ENCODE data around the gene XAF1.
"Not testable (repeated sequence)": the region's sequence is repeated elsewhere in the genome, so short reads cannot be mapped to it uniquely, and the experiment has no call there.

Gene XAF1, protein sequence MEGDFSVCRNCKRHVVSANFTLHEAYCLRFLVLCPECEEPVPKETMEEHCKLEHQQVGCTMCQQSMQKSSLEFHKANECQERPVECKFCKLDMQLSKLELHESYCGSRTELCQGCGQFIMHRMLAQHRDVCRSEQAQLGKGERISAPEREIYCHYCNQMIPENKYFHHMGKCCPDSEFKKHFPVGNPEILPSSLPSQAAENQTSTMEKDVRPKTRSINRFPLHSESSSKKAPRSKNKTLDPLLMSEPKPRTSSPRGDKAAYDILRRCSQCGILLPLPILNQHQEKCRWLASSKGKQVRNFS

GRCh38 chr17:6755731-6756184 is at the start of gene XAF1:
XAF1 (plus strand) TSS chr17:6756046; CDS start chr17:6756079, 33 bp downstream.
- DNase-seq (ENCODE audit: low read depth in 2 of 2), result no peak

DNA sequence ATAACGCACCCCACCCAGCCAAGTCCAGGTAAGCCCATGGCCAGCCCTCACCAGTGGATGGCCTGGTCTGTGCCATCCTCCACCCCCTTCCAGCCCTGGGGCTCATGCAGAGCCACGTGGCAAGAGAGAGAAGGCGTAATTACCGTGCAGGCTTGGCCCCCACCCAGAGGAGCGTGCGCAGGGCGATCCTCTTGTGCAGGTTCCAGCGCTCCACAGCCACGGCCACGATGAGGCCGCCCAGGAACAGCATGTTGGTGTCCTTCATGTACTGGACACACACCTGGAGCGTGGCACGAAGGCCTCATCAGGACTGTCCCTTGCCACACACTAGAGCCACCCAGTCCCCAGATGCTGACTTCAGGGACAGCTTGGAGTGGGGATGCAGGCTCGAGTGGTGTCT is 49.3 kb upstream of the XAF1 start:
- DNase-seq (ENCODE audit: low read depth in 2 of 2), result no peak

DNA sequence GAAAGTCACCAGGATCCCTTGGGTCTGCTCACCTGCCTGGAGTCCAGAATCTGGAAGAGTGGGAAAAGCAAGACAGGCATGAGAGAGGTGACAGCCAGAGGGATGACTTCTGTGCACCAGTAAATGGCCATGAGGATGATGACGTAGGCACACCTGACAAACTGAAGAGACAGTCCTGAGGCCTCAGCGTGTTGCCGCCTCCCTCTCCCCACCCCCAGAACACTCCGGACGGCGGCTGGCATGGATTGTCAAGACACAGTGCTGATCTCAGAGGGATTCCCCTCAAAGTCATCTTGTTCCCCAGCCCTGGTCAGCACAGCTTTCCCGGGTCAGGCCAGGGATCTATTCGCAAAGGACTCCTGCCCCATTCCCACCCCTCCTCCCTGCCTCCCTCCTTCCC is 48.9 kb upstream of the XAF1 start:
- no peak for DNase-seq (ENCODE audit: low read depth in 2 of 2)

- DNase-seq (ENCODE audit: low read depth in 2 of 2), result no peak
Measured at GRCh38 chr17:6708357-6708961, 47.4 kb upstream of the XAF1 start.

DNA sequence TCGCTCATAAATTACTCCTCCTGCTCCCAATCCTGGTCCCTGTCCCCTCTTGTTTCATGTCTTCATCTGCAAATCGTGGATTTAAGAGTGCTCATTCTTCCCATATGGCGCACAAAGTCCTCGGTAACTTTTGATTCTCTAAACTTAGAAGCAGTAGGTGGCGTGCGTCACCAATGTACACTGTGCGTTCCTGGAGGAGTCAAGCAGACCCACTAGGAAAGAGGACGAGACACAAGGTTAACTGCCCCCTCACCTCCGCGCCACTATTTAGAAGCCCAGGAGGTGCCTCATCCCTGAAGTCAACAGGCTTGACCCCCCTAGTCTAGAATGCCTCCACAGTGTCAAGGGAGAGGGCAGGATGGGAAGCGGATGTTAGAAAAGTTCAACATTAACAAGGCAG is 45.5 kb upstream of the XAF1 start:
- no peak for DNase-seq (ENCODE audit: low read depth in 2 of 2)

DNA sequence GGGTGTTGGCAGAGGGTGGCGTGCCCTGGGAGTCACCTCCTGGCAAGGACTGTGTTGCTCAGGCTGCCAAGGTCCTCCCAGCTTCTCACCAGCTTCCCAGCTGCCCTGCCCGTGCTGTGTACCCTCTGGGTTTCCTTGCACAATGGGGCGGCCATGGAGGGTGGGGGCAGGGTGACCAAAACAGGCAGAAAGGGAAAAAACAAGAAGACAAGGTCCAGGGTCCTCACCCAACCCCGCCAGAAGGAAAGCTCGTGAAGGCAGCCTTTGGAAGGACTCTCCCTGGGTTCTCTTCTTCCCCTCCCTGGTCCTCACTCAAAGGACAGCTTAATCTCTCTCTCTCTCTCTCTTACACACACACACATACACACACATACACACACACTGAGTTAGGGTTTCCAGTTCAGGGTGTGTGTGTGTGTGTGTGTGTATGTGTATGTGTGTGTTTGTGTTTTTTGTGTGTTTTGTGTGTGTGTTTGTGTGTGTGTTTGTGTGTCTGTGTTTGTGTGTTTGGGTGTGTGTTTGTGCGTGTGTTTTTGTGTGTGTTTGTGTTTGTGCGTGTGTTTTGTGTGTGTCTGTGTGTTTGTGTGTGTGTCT is 44.7 kb upstream of the XAF1 start:
- DNase-seq (ENCODE audit: low read depth in 2 of 2), result no peak

- no peak for DNase-seq (ENCODE audit: low read depth in 2 of 2)
Measured at GRCh38 chr17:6711681-6712057, 44.2 kb upstream of the XAF1 start.

GRCh38 chr17:6712058-6712853 is 43.6 kb upstream of the XAF1 start:
- DNase-seq (ENCODE audit: low read depth in 2 of 2), result peak in 1 of 2 experiments; percentile 4

GRCh38 chr17:6712854-6713129 is 43.1 kb upstream of the XAF1 start:
- no peak for DNase-seq (ENCODE audit: low read depth in 2 of 2)

GRCh38 chr17:6713130-6713917 is 42.5 kb upstream of the XAF1 start, which contains the start of gene SLC13A5:
SLC13A5 (minus strand) TSS chr17:6713369; CDS start chr17:6713333, 36 bp downstream.
- DNase-seq (ENCODE audit: low read depth in 2 of 2), result no peak

DNA sequence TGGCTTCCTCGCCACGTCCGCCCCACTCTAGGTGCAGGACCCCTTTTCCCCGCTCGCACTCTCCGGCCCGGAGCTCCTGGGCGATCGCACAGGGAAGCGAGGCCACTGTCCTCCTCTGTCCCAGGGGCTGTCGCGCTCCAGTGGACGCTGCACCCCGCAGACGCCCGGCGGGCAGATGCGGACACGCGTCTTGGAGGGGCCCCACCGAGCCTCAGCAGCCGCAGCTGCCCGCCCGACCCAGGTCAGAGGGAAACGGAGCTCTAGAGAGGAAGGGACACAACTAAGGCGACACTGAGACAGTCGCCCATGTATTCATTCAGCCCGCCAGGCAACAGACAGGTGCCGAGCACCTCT is 42.0 kb upstream of the XAF1 start:
- DNase-seq (ENCODE audit: low read depth in 2 of 2), result no peak

DNA sequence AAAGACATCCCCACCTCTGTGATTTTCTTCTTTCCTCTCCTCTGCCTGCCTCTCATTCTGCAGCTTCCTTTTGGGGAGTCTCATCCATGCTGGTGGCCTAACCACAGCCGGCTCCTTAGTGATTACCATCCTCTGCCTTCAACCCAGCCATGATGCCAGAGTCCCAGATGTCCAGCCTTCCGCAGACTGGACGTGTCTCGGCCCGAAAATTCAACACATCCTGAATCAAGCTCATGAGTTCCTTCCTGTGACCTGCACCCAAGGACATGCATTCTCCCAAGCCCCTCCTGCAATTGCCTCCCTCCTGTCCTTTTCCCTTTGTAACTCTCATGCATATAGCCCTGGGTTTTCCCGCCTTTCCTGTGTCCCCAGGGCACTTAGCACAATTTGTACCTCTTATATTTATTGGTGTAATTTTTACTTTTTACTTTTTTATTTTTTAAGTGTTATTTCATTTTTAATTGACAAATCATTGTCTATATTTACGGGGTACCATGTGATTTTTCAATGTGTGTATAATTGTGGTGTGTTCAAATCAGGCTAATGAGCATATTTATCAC is 41.5 kb upstream of the XAF1 start:
- no peak for DNase-seq (ENCODE audit: low read depth in 2 of 2)

DNA sequence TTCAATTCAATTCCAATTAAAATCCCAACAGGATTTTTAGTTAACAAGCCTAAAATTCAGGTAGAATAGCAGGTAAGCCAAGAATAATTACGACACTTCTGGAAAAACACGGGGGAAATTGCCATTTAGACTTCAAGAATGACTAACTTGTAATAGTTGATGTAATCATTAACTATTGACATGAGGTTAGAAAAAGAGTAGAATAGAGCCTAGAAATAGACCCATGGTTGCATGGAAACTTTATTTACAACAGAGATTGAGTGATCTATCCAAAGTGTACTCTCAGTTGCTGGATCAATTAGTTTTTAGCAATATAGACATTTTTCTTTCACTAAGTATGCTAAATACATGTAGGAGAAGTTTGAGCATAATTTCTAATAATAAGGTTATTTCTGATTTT is 39.1 kb upstream of the XAF1 start:
- DNase-seq (ENCODE audit: low read depth in 2 of 2), result no peak

GRCh38 chr17:6721744-6722143 is 34.1 kb upstream of the XAF1 start:
- DNase-seq (ENCODE audit: low read depth in 2 of 2), result no peak

DNA sequence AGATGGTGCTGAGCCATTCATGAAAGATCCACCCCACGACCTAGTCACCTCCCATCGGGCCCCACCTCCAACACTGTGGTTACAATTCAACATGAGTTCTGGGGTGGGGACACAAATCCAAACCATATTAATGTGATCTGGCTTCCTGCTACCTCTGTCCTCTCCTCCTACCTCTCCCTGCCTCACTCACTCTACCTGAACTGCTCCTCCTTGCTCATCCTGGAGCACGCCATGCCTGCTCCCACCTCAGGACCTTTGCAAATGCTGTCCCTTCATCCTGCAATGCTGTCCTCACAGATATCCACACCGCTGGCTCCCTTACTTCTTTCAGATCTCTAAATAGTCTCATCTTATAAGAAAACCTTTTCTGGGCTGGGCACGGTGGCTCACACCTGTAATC is 31.8 kb upstream of the XAF1 start:
- no peak for DNase-seq (ENCODE audit: low read depth in 2 of 2)

- DNase-seq (ENCODE audit: low read depth in 2 of 2), result no peak
Measured at GRCh38 chr17:6729531-6729930, 26.3 kb upstream of the XAF1 start.

DNA sequence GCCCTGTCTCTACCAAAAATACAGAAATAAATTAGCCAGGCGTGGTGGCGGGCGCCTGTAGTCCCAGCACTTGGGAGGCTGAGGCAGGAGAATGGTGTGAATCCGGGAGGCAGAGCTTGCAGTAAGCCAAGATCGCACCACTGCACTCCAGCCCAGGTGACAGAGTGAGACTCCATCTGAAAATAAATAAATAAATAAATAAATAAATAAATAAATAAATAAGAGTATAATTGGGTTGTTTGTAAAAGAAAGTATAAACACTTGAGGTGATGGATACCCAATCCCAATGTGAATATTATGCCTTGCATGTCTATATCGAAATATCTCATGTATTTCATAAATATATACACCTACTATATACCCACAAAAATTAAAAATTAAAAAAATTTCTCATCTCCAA is 9.2 kb upstream of the XAF1 start:
- DNase-seq (ENCODE audit: low read depth in 2 of 2), result not testable (repeated sequence)

- DNase-seq (ENCODE audit: low read depth in 2 of 2), result no peak
Measured at GRCh38 chr17:6748617-6749016, 7.2 kb upstream of the XAF1 start.

- peak in 1 of 2 experiments; percentile 10 for DNase-seq (ENCODE audit: low read depth in 2 of 2)
Measured at GRCh38 chr17:6749519-6749918, 6.3 kb upstream of the XAF1 start.

GRCh38 chr17:6752068-6752909 is 3.6 kb upstream of the XAF1 start:
- DNase-seq (ENCODE audit: low read depth in 2 of 2), result peak; percentile 99
